Measurements from ENCODE around the gene CTAG1B.
"Not testable (repeated sequence)": the region's sequence is repeated elsewhere in the genome, so short reads cannot be mapped to it uniquely, and the experiment has no call there.

The CTAG1B gene

GRCh38 chrX:154619182-154619581, at the start of gene CTAG1B:
Gene CTAG1B (minus strand): TSS chrX:154619282. CDS start chrX:154619218, 64 bp downstream.
- not testable (repeated sequence) for DNase-seq

GRCh38 chrX:154661899-154662298, 42.8 kb upstream of the CTAG1B start:
- no peak for DNase-seq

- no peak for DNase-seq
Measured at GRCh38 chrX:154661170-154661569, 42.1 kb upstream of the CTAG1B start.

GRCh38 chrX:154660541-154660940, 41.5 kb upstream of the CTAG1B start:
- DNase-seq: no peak

GRCh38 chrX:154658957-154659356, 39.9 kb upstream of the CTAG1B start:
- DNase-seq: no peak

GRCh38 chrX:154658187-154658586, 39.1 kb upstream of the CTAG1B start:
- DNase-seq: no peak

GRCh38 chrX:154657226-154657805, 38.2 kb upstream of the CTAG1B start:
- no peak for DNase-seq

- no peak for DNase-seq
Measured at GRCh38 chrX:154655786-154656185, 36.7 kb upstream of the CTAG1B start.

GRCh38 chrX:154655346-154655745, 36.3 kb upstream of the CTAG1B start:
- no peak for DNase-seq

GRCh38 chrX:154654925-154655324, 35.8 kb upstream of the CTAG1B start:
- no peak for DNase-seq

GRCh38 chrX:154654372-154654771, 35.3 kb upstream of the CTAG1B start:
- DNase-seq: no peak

- not testable (repeated sequence) for DNase-seq
Measured at GRCh38 chrX:154653413-154653812, 34.3 kb upstream of the CTAG1B start, which contains the start of gene CTAG2. Gene CTAG2 (minus strand): TSS chrX:154653579. CDS start chrX:154653515, 64 bp downstream.

- no peak for DNase-seq
Measured at GRCh38 chrX:154653048-154653401, 33.9 kb upstream of the CTAG1B start.

GRCh38 chrX:154652311-154653047, 33.4 kb upstream of the CTAG1B start:
- no peak for DNase-seq

- DNase-seq: no peak
Measured at GRCh38 chrX:154650221-154650510, 31.1 kb upstream of the CTAG1B start.

GRCh38 chrX:154649503-154650220, 30.6 kb upstream of the CTAG1B start:
- no peak for DNase-seq

GRCh38 chrX:154648931-154649330, 29.8 kb upstream of the CTAG1B start:
- DNase-seq: no peak

- not testable (repeated sequence) for DNase-seq
Measured at GRCh38 chrX:154645745-154646378, 26.8 kb upstream of the CTAG1B start.

- not testable (repeated sequence) for DNase-seq
Measured at GRCh38 chrX:154643708-154644107, 24.6 kb upstream of the CTAG1B start.

GRCh38 chrX:154641740-154642139, 22.7 kb upstream of the CTAG1B start:
- DNase-seq: not testable (repeated sequence)

- not testable (repeated sequence) for DNase-seq
Measured at GRCh38 chrX:154633661-154634060, 14.6 kb upstream of the CTAG1B start.

GRCh38 chrX:154630949-154631348, 11.9 kb upstream of the CTAG1B start:
- not testable (repeated sequence) for DNase-seq

GRCh38 chrX:154628960-154629359, 9.9 kb upstream of the CTAG1B start:
- not testable (repeated sequence) for DNase-seq
